ENCODE data around the gene WDR64.

GRCh38 chr1:241773991-241774390 lies 121.9 kb downstream of the WDR64 start:
- TF ChIP-seq EZH2 (IDR thresholded peaks at IDR 0.05; ENCODE audit: borderline replicate concordance, low read length) = no peak
- TF ChIP-seq CTCF (IDR thresholded peaks at IDR 0.05; ENCODE audit: low read length) = no peak
